H1 (cell line): Measurements from ENCODE around the gene PARD3. TPM values are rescaled to one million over a fixed set of nuclear protein-coding genes. Genes with fewer than 3 reads are reported as not detected.

Source experiments
- CEBPB ChIP-seq: IDR thresholded peaks from 2 replicates; pipeline ENCODE4 v1.6.1; 2012; ENCODE audit warnings: low read depth, low read length
- GABPA ChIP-seq: IDR thresholded peaks from 2 replicates; pipeline ENCODE4 v1.6.1; 2011; ENCODE audit warnings: mild to moderate bottlenecking, low read length, moderate library complexity, borderline replicate concordance; ENCODE audit not compliant: insufficient read depth
- polyA plus RNA-seq, 7 experiments: library from polyadenylated mRNA; depleted of rRNA in 3 of 7; stranded (reverse) in 5 of 7; unstranded in 2 of 7; fragments of >200 nt in 5 of 7; fragments of 200-250 nt in 2 of 7; gene quantifications; 1 replicate in 5 of 7; 2 replicates in 1 of 7; 4 replicates in 1 of 7; pipeline versions ENCODE4 v1.2.1 to v1.2.3, GENCODE V29; 2011 to 2013; ENCODE audit warnings: missing spikeins in 2 of 7, mixed read lengths in 2 of 7
- total RNA-seq: library from RNA; stranded (reverse); fragmentation: NEBNext Ultra II Directional; extraction: Animal tissue kit (Norgen Biotek cat#: 25700); gene quantifications from 2 replicates; pipeline ENCODE4 v1.2.1, GENCODE V29; 2021

PARD3 gene
- total and polyA plus RNA-seq, 2 of the 8 experiments (the other 6 are each of a cell fraction or from before 2014, with no cell fraction given), result 19.7 to 49.1 TPM

DNA sequence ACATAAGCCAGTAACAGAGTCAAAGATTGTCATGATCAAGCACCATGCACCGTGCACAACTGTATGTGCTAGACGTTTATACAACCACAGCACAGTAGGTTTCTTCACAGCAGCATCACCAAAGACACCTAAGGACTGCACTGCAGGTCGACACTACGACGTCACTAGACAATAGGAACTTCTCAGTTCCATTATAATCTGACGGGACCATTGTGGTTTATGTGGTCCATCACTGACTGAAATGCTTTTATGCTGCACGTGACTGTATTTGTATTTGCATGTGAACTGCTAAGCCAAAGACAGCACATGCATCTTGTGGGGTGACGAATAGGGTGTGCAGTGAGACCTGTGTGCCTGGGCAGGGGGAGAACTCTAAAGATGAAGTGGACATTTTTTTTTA is 164.9 kb downstream of the PARD3 start (continued):
- TF ChIP-seq CEBPB (no peak), GABPA (no peak)
- TF ChIP-seq, all 59 proteins: peak for 0
